ENCODE measurements around the gene DUSP7. TPM values are rescaled to one million over a fixed set of nuclear protein-coding genes. Genes with fewer than 3 reads are reported as not detected.

Gene DUSP7
- total RNA-seq, 4 donors from 2014 or later = 5.9 to 15.6 (median 9.7) TPM

DNA sequence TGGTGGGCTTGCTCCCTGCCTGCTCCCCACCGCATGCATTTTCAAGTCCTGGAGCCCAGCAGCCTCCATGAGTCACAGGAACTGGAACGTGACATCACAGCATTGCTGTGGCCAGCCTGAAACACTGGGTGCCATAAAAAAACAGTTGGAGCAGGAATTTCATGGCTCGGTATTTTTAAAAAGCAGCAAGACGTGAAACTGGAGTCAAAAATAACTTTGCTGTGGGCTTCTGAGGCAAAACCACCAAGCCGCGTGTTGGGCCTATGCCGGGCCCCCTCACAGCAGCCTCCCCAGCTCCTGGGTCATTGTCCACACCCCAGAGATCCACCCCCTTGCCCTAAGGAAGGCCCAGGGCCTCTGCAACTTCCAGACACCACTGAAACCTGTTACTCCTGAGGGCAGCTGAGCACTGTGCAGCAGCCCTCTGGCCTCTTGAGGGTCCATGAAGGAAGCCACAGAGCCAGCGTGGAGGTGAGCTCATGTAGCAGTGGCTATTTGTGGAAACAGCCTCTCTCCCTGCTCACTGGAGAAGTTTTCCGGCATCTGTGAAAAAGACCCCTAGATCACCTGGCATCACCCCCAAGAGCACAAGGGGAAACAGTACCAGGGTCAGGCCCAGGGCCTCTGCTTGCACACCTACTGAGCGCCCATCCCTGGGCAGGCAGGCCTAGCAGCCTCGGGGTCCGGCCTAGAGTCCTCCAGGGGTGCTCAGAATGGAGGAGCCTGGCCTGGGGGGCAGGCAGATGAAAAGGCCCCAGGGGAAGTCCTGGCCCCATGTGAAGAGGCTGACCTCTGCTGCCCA lies 34.0 kb upstream of the DUSP7 start:
- TF ChIP-seq CTCF (IDR thresholded peaks at IDR 0.05; ENCODE audit: low read depth) = no peak

DNA sequence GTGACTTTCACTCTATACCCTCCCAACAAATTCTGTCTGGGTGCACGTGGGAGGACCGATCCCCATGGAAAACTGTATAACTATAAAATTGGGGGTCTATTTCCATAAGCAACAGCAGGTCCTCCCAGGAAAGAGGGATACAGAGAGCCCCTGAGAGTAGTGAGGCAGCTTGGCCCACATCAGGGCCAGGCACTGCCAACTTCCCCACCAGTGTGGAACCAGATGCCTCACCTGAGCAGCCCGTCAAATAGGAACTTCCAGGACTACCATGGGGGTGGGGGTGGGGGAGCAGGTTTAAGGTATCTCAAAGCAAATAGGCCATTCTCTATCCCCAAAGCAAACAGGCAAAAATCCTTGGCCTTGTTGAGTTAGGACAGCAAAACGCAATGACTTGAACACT lies 33.3 kb upstream of the DUSP7 start:
- no peak for TF ChIP-seq CTCF (IDR thresholded peaks at IDR 0.05; ENCODE audit: low read depth)

- TF ChIP-seq CTCF (IDR thresholded peaks at IDR 0.05; ENCODE audit: low read depth) = no peak
Measured at GRCh38 chr3:52088445-52089367, 32.3 kb upstream of the DUSP7 start.

DNA sequence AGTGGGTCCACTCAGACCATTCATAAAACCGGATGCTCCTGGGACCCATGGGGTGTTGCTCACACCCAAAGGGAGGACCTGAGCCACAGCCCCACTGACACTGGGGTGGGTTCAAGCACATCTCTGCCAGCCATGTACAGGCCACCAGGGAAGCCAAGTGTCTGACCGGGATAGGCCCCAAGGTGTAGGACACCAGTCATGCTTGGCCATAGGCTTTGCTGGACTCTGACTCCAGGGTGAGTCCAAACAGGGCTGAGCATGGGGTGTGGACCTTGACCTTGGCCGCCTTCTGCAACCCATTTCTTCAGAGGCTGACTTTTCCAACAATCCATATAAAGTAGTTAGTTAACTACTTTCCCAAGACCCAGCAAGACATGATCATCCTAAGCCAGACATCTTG lies 31.4 kb upstream of the DUSP7 start:
- no peak for TF ChIP-seq CTCF (IDR thresholded peaks at IDR 0.05; ENCODE audit: low read depth)

GRCh38 chr3:52086976-52087663 lies 30.7 kb upstream of the DUSP7 start:
- TF ChIP-seq CTCF (IDR thresholded peaks at IDR 0.05; ENCODE audit: low read depth) = no peak

DNA sequence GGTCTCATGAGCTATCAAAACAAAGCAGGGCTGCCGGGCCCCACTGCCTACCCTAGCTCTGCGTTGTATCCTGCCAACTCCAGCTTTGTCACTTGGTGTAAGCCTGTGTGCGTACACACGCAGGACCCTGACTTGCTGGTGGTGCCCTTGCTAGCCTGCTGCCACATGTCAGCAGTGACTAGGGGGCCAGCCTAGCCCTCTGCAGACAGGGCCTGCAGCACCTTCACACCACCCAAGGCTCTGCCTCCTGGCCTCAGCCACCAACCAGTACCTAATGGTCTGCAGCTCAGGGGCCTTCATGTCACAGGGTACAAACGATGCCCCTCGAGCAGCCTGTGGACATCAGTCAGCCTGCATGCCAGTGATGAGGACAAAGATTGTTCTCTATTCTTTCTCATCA lies 30.1 kb upstream of the DUSP7 start:
- no peak for TF ChIP-seq CTCF (IDR thresholded peaks at IDR 0.05; ENCODE audit: low read depth)
